ENCODE measurements around the gene APRT.

Gene APRT

DNA sequence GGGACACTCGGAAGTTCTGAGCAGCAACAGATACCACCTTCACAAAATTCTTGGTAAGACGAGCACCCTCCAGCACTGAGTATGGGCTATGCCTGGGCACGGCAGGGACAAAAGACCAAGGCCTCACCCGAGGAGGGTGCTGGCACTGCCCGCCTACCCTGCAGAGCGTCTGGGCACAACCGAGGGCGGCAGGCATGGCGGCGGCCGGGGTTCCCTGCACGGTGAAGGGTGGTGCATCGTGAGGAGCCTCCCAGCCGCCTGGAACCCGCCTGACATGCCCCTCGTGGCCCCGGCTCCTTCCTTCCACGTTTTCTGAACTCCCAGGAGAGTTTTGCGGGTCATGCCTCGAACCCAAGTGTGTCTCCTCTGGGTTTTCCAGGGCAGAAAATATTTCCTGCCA lies 26.1 kb upstream of the APRT start:
- no peak for TF ChIP-seq CTCF (IDR thresholded peaks at IDR 0.05; ENCODE audit: insufficient read depth, low read depth, low read length, missing control alignments)
- no peak overlapping the region for H3K4me3 ChIP-seq (ENCODE audit: low read depth, low read length)
- no peak for DNase-seq (ENCODE audit: low read depth)

DNA sequence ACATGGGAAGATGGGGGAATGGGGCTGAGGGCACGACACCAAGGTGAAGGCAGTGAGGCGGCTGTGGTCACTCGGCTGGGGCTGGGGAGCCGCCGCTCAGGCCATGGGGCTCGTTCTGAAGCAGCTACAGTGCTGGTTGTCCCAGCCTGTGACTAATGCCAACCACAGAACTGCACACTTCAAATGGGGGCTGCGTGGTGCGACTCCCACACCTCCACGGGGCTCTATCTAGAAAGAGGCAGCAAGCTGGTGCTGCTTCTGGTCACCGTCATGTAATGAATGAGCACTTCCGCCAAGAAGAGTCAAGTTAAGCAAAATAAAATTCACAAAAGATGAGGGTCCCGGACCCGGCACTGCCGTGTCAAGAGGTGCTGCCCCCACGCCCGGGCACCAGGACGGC lies 25.1 kb upstream of the APRT start:
- no peak overlapping the region for H3K4me3 ChIP-seq (ENCODE audit: low read depth, low read length)
- DNase-seq (ENCODE audit: low read depth), result no peak
- no peak for TF ChIP-seq CTCF (IDR thresholded peaks at IDR 0.05; ENCODE audit: insufficient read depth, low read depth, low read length, missing control alignments)

DNA sequence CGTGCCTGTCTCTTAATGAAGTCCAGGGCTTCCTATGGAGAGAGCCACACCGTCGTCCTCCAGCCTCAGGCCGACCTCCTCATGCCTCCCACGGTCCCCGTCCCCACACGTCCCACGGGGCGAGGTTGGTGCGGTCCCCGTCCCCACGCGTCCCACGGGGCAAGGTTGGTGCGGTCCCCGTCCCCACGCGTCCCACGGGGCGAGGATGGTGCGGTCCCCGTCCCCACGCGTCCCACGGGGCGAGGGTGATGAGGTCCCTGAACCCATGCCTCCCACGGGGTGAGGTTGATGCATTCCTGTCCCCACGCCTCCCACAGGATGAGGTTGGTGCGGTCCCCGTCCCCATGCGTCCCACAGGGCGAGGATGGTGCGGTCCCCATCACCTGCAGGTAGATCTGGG lies 24.1 kb upstream of the APRT start:
- H3K4me3 ChIP-seq (ENCODE audit: low read depth, low read length), result no peak overlapping the region
- no peak for TF ChIP-seq CTCF (IDR thresholded peaks at IDR 0.05; ENCODE audit: insufficient read depth, low read depth, low read length, missing control alignments)
- DNase-seq (ENCODE audit: low read depth), result no peak

- H3K4me3 ChIP-seq (ENCODE audit: low read depth, low read length), result no peak overlapping the region
- no peak for TF ChIP-seq CTCF (IDR thresholded peaks at IDR 0.05; ENCODE audit: insufficient read depth, low read depth, low read length, missing control alignments)
- DNase-seq (ENCODE audit: low read depth), result no peak
These were observed 23.7 kb upstream of the APRT start for GRCh38 chr16:88835383-88835782.

DNA sequence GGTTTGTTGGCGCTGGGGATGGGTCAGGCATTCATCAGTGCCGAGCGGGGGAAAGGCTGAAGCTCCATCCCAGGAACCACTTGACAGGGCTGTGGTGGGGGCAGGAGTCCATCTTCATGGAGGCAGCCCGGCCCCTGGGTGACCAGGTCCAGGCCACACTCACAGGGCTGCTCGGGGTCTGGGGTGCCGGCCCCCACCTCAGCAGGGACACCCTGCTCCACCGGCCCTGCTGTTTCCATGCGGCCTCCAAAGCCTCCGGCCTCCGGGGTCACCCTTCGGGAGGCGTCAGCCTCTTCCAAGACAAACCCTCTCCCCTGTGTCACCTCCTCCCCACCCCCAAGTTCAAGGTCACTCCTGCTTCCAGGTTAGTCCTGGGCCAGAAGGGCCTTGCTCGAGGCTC lies 22.9 kb upstream of the APRT start:
- no peak for TF ChIP-seq CTCF (IDR thresholded peaks at IDR 0.05; ENCODE audit: insufficient read depth, low read depth, low read length, missing control alignments)
- no peak for DNase-seq (ENCODE audit: low read depth)
- no peak overlapping the region for H3K4me3 ChIP-seq (ENCODE audit: low read depth, low read length)

DNA sequence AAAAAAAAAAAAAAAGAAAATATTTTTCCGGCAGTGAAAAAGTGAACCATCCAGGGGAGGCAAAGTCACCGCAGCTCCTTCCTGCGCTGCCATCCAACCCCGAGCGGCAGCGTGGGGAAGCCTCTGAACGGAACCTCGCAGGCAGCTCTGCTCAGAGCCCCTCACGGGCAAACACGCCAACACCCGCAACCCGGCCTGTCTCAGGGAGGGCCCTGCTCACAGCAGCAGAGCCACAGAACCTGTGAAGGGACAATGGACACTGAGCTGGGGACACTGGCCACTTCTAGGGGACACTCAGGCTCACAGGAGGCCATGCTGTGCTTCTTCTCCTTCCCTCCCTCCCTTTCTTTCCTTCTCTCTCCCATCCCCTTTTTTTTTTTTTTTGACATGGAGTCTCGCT lies 21.4 kb upstream of the APRT start:
- TF ChIP-seq CTCF (IDR thresholded peaks at IDR 0.05; ENCODE audit: insufficient read depth, low read depth, low read length, missing control alignments), result no peak
- no peak for DNase-seq (ENCODE audit: low read depth)

DNA sequence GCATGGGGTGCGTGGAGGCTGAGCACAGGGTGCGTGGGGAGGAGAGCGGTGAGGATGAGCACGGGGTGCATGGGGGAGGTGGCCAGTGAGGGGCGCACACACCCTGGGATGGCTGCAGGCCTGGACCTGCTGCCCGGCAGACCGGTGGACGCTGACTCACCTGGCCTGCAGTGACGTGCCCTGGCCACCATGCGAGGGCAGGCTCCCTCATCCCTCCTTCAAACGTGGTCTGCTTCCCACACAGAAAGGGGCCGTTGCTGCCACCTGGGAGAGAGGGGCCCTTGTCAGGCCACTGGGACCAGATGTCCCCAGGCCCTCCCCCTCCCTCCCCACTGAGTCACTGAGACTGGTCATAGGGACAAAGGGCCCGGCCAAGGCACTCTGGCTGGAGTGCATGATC lies 20.1 kb upstream of the APRT start:
- H3K4me3 ChIP-seq (ENCODE audit: low read depth, low read length), result no peak overlapping the region
- TF ChIP-seq CTCF (IDR thresholded peaks at IDR 0.05; ENCODE audit: insufficient read depth, low read depth, low read length, missing control alignments), result no peak
- no peak for DNase-seq (ENCODE audit: low read depth)

More for the DNA sequence above, 21.4 kb upstream of the APRT start:
- H3K4me3 ChIP-seq (ENCODE audit: low read depth, low read length), result no peak overlapping the region

Measured in GM12865 (cell line).